Parathyroid adenoma (tissue), 2 donors: Measurements from ENCODE around the gene IL1RAPL1.

Source experiments
- H2AFZ ChIP-seq: fragments of 300-600 bp; sonication (generic); one replicate; pipeline ENCODE4 v1.7.0; 2017; ENCODE audit warnings: antibody characterized with exemption, mild to moderate bottlenecking
- H3K27ac ChIP-seq: fragments of 300-600 bp; sonication (generic); one replicate; pipeline ENCODE4 v1.7.0; 2017
- H3K27me3 ChIP-seq: fragments of 300-600 bp; sonication (generic); one replicate; pipeline ENCODE4 v1.7.0; 2017; ENCODE audit warnings: low read length; ENCODE audit not compliant: control insufficient read depth, insufficient read depth
- H3K36me3 ChIP-seq: fragments of 300-600 bp; sonication (generic); one replicate; pipeline ENCODE4 v1.7.0; 2017; ENCODE audit warnings: low read length; ENCODE audit not compliant: control insufficient read depth, insufficient read depth
- H3K4me1 ChIP-seq: fragments of 300-600 bp; sonication (generic); one replicate; pipeline ENCODE4 v1.7.0; 2017; ENCODE audit warnings: control low read depth
- H3K4me2 ChIP-seq: fragments of 300-600 bp; sonication (generic); one replicate; pipeline ENCODE4 v1.7.0; 2017; ENCODE audit warnings: low read length
- H3K4me3 ChIP-seq: fragments of 300-600 bp; sonication (generic); one replicate; pipeline ENCODE4 v1.7.0; 2017; ENCODE audit warnings: low read depth, low read length
- H3K79me2 ChIP-seq: fragments of 300-600 bp; sonication (generic); one replicate; pipeline ENCODE4 v1.7.0; 2017; ENCODE audit warnings: control low read depth
- H3K9ac ChIP-seq: fragments of 300-600 bp; sonication (generic); one replicate; pipeline ENCODE4 v1.7.0; 2017; ENCODE audit warnings: mild to moderate bottlenecking
- H3K9me3 ChIP-seq: fragments of 300-600 bp; sonication (generic); one replicate; pipeline ENCODE4 v1.7.0; 2017; ENCODE audit warnings: low read length; ENCODE audit not compliant: control insufficient read depth
- TF ChIP-seq, protein P1 (sequence below): fragments of 300-600 bp; sonication (generic); IDR thresholded peaks from one replicate; pipeline ENCODE4 v1.7.0; 2017; ENCODE audit warnings: antibody characterized with exemption, mild to moderate bottlenecking
- donor health status: primary hyperparathyroidism.

IL1RAPL1 gene

GRCh38 chrX:29269390-29269789 lies 682.1 kb downstream of the IL1RAPL1 start:
- Histone ChIP-seq H3K27me3 (no peaks in the 10 kb centered on the region), H3K9me3 (no peaks in the 10 kb centered on the region)
- TF ChIP-seq, protein P1, sequence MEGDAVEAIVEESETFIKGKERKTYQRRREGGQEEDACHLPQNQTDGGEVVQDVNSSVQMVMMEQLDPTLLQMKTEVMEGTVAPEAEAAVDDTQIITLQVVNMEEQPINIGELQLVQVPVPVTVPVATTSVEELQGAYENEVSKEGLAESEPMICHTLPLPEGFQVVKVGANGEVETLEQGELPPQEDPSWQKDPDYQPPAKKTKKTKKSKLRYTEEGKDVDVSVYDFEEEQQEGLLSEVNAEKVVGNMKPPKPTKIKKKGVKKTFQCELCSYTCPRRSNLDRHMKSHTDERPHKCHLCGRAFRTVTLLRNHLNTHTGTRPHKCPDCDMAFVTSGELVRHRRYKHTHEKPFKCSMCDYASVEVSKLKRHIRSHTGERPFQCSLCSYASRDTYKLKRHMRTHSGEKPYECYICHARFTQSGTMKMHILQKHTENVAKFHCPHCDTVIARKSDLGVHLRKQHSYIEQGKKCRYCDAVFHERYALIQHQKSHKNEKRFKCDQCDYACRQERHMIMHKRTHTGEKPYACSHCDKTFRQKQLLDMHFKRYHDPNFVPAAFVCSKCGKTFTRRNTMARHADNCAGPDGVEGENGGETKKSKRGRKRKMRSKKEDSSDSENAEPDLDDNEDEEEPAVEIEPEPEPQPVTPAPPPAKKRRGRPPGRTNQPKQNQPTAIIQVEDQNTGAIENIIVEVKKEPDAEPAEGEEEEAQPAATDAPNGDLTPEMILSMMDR: no peak

DNA sequence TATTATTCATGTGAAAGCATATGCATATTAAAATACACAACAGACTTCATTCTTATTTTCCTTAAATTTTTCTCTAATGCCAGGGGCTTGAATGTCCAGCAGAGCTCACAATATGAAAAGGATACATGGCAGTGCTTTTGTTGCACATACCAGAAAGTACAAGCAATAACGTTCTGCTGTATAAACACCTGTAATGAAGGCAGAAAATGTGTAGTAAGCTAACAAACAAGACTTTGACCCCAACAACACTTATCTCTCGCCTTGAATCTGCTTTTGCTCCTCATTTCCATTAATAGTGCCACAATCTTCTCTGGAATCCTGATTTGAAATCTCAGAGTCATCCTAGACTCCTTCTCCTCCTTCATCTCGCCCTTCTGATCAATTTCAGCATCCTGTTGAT lies 687.3 kb downstream of the IL1RAPL1 start:
- H3K9me3 ChIP-seq: no peaks in the 10 kb centered on the region
- no peaks in the 10 kb centered on the region for H3K36me3 ChIP-seq
- TF ChIP-seq, protein P1: no peak
- H3K9ac ChIP-seq: no peak overlapping the region
- no peak overlapping the region for H2AFZ ChIP-seq
- no peaks in the 10 kb centered on the region for H3K27me3 ChIP-seq
- H3K4me3 ChIP-seq: no peak overlapping the region
- no peaks in the 10 kb centered on the region for H3K79me2 ChIP-seq
- no peaks in the 10 kb centered on the region for H3K4me1 ChIP-seq
- H3K4me2 ChIP-seq: no peak overlapping the region
- H3K27ac ChIP-seq: no peak overlapping the region

More at GRCh38 chrX:29269390-29269789, 682.1 kb downstream of the IL1RAPL1 start:
- Histone ChIP-seq H3K4me3 (no peak overlapping the region), H3K27ac (no peak overlapping the region), H2AFZ (no peak overlapping the region), H3K9ac (no peak overlapping the region), H3K4me1 (no peaks in the 10 kb centered on the region), H3K4me2 (no peak overlapping the region), H3K79me2 (no peaks in the 10 kb centered on the region), H3K36me3 (no peaks in the 10 kb centered on the region)

DNA sequence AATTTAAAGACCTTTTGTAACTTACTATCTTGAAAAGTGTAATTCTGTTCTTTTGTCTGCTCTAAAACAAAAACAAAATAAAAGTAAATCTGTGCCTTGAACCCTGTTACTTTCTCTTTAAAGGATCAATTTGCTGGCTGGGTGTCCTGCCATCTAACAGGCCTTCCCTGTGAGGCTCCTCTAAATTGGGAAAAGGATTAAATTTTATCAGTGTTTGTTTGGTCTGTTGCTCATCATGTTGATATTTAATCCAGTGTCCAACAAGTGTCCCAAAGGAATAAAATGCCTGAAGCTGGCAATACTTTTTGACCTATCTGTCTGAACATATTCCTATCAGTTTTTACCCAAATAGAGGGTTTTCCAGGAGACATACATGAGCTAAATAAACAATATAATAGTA lies 688.7 kb downstream of the IL1RAPL1 start:
- no peak overlapping the region for H3K4me2 ChIP-seq
- H3K36me3 ChIP-seq: no peaks in the 10 kb centered on the region
- no peak overlapping the region for H3K9ac ChIP-seq
- no peak overlapping the region for H2AFZ ChIP-seq
- no peaks in the 10 kb centered on the region for H3K79me2 ChIP-seq
- no peaks in the 10 kb centered on the region for H3K9me3 ChIP-seq
- no peaks in the 10 kb centered on the region for H3K4me1 ChIP-seq
- H3K4me3 ChIP-seq: no peak overlapping the region
- no peaks in the 10 kb centered on the region for H3K27me3 ChIP-seq
- H3K27ac ChIP-seq: no peak overlapping the region
- TF ChIP-seq, protein P1: no peak

DNA sequence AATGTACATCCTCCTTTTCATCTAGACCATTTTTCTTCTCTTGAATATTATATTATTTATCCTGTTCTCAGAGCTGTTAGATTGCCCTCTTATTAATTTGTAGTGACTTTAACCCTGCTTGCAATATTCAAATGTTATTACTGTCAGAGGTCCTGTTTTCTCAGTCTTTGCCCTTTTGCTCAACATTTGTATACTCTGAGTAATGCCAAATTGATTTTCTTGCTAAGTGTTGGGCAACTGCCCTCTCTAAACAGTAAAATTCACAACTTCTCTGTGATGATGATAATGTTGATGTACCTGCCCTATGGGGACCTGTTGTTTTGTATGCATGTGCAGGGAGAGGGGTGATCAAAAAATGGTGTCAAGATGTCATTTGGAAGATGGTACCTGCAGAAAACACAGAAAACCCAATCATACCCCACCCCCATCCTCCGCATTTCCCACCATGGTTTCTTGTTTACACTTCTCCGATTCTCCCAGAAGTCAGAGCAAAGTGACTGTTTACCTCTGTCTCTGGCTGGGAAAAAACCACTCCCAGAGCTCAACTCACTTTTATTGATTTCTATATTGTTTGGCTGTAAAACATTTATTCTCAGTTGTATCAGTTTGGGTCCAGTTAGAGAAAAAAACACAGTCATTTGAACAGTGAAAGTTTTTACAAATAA lies 694.0 kb downstream of the IL1RAPL1 start:
- Histone ChIP-seq H3K79me2 (no peaks in the 10 kb centered on the region), H3K27me3 (no peaks in the 10 kb centered on the region)

More for the DNA sequence above, 694.0 kb downstream of the IL1RAPL1 start:
- no peak overlapping the region for H2AFZ ChIP-seq
- H3K4me2 ChIP-seq: no peak overlapping the region
- H3K4me3 ChIP-seq: no peak overlapping the region
- no peaks in the 10 kb centered on the region for H3K36me3 ChIP-seq
- no peak overlapping the region for H3K9ac ChIP-seq
- H3K27ac ChIP-seq: no peak overlapping the region
- no peaks in the 10 kb centered on the region for H3K4me1 ChIP-seq
- no peaks in the 10 kb centered on the region for H3K9me3 ChIP-seq
- TF ChIP-seq, protein P1: no peak
